NCI-H1048 (cell line): ENCODE results near the gene UBE2N.
"Not testable (repeated sequence)": the region's sequence is repeated elsewhere in the genome, so short reads cannot be mapped to it uniquely, and the experiment has no call there.

Experiments
- DNase-seq: peaks from one replicate; lab custom pipeline; 2025; lab: John Stamatoyannopoulos, UW

The UBE2N gene

GRCh38 chr12:93411060-93411459 is 30.7 kb downstream of the UBE2N start:
- not testable (repeated sequence) for DNase-seq

GRCh38 chr12:93409343-93410187 is 32.2 kb downstream of the UBE2N start:
- DNase-seq: not testable (repeated sequence)

GRCh38 chr12:93408813-93409212 is 32.9 kb downstream of the UBE2N start:
- no peak for DNase-seq

- no peak for DNase-seq
Measured at GRCh38 chr12:93407963-93408283, 33.8 kb downstream of the UBE2N start.

GRCh38 chr12:93407054-93407962 is 34.4 kb downstream of the UBE2N start:
- DNase-seq: no peak

DNA sequence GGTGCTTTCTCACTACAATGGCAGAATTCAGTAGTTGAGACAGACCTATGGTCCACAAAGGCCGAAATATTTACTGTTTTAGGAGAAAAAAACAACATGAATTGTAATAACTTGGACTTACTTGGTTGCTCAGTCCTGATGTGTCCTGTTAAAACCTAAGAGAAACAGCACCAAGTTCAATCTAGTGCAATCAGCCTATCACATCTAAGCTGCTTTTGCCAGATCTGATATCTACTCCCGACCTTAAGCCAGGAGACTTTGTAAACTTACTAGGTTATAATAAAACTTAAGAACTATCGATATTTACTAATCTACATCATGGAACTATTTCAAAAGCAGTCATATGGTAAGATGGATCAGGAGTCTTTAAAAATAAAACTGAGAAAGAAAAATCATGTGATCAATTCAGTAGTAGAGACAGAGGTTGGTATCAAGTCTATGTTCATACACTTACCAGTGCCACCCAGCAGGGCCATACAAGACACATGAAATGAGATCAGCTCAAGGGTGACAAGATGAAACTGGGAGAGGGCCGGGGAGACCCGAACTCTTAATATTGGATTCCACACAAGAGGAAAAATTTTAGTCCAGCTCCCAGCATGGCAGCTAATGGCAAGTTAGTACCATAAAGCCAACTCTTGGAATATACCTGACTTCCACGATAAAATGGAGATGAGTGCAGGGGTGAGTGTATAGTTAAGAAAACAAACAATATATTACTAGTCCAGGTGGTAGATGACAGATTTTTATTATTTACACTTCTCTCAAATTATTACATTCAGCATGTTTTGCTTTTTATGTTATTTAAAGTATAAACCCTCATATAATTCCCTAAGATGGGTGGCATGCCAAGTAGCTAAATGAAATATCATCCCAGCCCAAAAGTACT is 36.5 kb downstream of the UBE2N start:
- DNase-seq: no peak

DNA sequence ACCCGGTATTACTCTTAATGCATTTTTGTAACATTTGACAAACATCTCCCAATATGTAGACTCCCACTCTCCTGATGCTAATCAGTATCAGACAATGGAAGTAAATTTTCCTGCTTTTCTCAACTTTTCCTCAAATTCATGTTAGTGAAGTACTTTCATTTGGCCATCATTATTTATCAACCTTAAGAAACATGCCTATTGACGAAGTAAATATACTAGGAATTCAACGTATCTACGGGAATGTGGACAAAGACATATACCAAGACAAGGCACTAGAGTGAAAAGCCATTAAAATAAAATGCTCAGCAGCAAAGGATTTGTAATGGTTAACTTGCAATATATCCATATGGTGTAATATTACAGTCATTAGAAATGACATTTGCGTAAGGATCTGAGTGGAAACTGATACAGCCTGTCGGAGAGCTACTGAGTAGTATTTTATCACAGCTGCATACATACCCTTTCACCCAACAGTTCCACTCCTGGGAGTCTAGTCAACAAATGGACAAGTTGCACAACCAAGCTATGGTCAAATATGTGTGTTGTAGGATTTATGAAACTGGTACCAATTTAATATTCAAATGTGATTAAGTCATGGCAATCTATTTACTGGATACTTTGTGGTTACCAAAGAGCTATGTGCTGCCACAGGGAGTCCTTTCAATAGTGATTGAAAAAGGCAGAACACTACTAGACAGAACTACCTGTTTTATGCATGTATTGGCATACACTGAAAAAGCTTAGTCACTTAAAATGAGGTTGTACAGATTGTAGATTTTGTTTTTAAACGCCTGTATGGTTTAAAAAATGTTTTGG is 37.6 kb downstream of the UBE2N start:
- DNase-seq: no peak

GRCh38 chr12:93402333-93403311 is 39.1 kb downstream of the UBE2N start:
- DNase-seq: no peak

GRCh38 chr12:93399183-93399863 is 42.4 kb downstream of the UBE2N start:
- not testable (repeated sequence) for DNase-seq

- DNase-seq: no peak
Measured at GRCh38 chr12:93397412-93397811, 44.3 kb downstream of the UBE2N start.

- no peak for DNase-seq
Measured at GRCh38 chr12:93393425-93393824, 48.3 kb downstream of the UBE2N start.

- DNase-seq: no peak
Measured at GRCh38 chr12:93390549-93391297, 51.0 kb downstream of the UBE2N start.

DNA sequence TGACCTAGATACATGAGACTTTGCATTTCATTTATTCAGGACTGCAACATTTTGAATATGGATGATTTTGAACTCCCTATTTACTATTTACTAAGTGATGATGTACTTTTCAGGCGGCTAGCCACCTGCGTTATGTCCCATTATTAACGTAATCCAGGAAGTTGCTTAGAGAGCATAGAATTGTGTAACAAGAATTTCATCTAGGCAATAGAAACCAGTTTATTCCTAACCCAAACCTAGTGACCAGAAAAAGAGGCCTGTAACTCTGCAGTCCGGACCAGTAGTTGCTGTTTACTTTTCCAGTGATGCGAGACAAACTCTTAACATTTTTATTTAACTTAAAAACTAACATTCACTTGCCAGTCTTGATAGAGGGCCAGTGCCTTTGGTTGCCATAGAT is 51.7 kb downstream of the UBE2N start:
- DNase-seq: no peak

DNA sequence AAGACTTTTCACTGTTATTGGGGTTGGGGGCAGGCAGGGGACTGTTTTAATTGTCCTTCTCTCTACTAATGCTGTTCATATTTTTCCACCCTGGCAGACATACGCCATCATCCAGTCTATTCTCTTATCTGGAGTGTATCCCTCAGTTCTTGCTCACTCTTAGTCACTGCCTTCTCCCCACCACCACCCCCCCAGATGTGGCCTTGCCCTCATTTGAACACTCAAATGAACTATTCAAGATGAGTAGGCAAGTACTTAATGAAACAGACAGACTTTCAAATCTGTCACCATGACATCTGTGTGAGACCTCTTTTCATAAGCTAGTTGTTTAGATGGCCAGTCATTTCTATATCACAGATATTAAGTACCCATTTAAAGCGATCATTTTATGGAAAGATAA is 54.0 kb downstream of the UBE2N start:
- DNase-seq: no peak

DNA sequence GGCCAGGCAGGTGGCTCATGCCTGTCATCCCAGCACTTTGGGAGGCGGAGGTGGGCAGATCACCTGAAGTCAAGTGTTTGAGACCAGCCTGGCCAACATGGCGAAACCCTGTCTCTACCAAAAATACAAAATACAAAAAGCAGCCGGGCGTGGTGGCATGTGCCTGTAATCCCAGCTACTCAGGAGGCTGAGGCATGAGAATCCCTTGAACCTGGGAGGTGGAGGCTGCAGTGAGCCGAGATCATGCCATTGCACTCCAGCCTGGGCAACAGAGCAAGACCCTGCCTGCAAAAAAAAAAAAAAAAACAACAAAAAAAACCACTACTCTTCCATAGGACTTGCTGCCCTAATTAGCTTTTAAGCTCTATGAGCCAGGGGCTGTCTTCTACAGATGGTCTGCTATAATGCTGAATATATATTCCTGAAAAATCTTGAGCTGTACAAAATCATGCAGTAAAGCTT is 59.7 kb downstream of the UBE2N start:
- DNase-seq: not testable (repeated sequence)

DNA sequence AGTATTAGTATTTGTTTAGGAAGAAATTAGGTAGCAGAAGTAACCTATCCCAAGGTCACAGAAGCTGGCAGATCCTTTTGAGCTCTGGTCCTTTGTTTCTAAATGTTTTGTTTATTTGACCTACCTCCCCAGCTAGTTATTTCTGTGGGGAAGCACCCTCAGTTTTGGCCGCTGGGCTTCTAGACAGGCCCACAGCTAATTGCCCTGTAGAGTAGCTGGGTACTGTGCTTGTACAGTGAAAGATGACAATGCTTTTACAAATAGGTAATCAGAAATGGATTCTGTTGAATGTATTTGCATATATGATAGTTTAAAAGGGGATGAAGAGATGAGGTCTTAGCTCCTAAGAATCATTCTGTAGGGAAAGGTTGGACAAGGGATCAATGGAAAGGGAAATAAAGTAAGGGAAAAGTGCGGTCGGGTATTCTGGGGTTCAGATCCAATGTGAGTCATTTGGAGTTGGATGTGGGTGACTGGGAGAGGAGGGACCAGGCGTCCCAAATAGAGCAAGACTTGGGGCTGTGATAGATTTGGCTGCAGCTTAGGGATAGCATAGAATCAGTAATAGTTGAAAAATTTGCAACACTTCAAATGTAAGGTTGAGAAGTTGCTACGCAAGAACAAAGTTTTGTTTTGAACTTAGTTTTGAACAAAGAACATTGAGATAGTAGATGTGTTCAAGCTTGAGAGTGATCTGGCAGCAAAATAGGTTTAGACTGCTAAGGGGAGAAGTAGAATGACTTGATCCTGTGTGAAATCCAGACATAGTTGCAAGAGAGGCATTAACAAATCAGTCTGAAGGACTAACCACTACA is 60.4 kb downstream of the UBE2N start:
- DNase-seq: no peak

DNA sequence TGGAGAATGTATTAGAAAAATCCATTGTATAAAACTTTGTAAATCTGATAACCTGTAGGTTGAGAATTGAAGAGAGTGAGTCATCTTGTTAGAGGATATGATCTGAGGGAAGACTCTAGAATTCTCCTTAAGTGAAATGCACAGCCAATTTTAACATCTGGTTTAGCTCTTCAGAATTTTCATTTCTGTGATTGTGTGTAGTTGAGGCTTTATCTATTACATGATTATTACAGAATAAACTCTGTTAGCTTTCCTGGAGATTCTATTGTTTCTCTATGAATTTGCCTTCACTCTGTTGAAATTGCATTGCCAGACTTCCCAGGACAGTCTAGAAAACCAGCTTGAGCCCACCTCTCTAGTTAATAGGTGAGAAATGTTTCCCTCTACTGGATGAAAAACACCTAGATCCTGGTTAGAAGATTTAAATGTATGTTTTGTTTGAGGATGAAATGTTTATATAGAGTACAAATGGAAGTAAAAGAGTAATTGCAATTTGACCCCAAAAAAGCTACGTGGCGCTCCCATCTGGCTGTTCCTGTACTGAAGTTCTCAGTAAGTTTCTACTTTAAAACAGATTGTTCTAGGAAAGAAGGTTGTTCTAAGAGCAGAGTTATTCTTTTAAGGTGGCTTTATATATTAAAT is 61.1 kb downstream of the UBE2N start:
- no peak for DNase-seq
